GM19438 (cell line): Measurements from ENCODE around the gene BACH2.
"Not testable (repeated sequence)": the region's sequence is repeated elsewhere in the genome, so short reads cannot be mapped to it uniquely, and the experiment has no call there.

Experiments
- ATAC-seq: cut with Tn5 transposase; IDR thresholded peaks from one replicate; pipeline ENCODE4 v1.9.1; 2021; ENCODE audit warnings: low read depth; ENCODE audit not compliant: unreplicated experiment

Gene BACH2

GRCh38 chr6:89932245-89932802 lies 364.3 kb downstream of the BACH2 start:
- no peak for ATAC-seq

- no peak for ATAC-seq
Observed at GRCh38 chr6:89930789-89931188, 365.9 kb downstream of the BACH2 start.

GRCh38 chr6:89928604-89929003 lies 368.0 kb downstream of the BACH2 start:
- ATAC-seq, result no peak

GRCh38 chr6:89927791-89928550 lies 368.7 kb downstream of the BACH2 start:
- ATAC-seq, result no peak

GRCh38 chr6:89927264-89927663 lies 369.4 kb downstream of the BACH2 start:
- no peak for ATAC-seq

- ATAC-seq, result no peak
Observed at GRCh38 chr6:89925826-89926225, 370.8 kb downstream of the BACH2 start.

GRCh38 chr6:89924231-89924630 lies 372.4 kb downstream of the BACH2 start:
- no peak for ATAC-seq

GRCh38 chr6:89921691-89922090 lies 375.0 kb downstream of the BACH2 start:
- ATAC-seq, result no peak

GRCh38 chr6:89921197-89921596 lies 375.4 kb downstream of the BACH2 start:
- no peak for ATAC-seq

- ATAC-seq, result no peak
Observed at GRCh38 chr6:89917801-89918366, 378.8 kb downstream of the BACH2 start.

GRCh38 chr6:89917216-89917615 lies 379.4 kb downstream of the BACH2 start:
- no peak for ATAC-seq

- no peak for ATAC-seq
Observed at GRCh38 chr6:89916136-89916920, 380.3 kb downstream of the BACH2 start.

GRCh38 chr6:89910902-89911240 lies 385.8 kb downstream of the BACH2 start:
- ATAC-seq, result no peak

- not testable (repeated sequence) for ATAC-seq
Observed at GRCh38 chr6:89910001-89910901, 386.4 kb downstream of the BACH2 start.

- ATAC-seq, result no peak
Observed at GRCh38 chr6:89895276-89895874, 401.3 kb downstream of the BACH2 start.

GRCh38 chr6:89894169-89894568 lies 402.5 kb downstream of the BACH2 start, which contains the start of gene GJA10:
Gene GJA10, plus strand, starts transcription at chr6:89894469. Its CDS starts 0 bp downstream, at chr6:89894469.
- no peak for ATAC-seq

- ATAC-seq, result not testable (repeated sequence)
Observed at GRCh38 chr6:89892577-89892976, 404.1 kb downstream of the BACH2 start.

- ATAC-seq, result not testable (repeated sequence)
Observed at GRCh38 chr6:89890845-89891528, 405.7 kb downstream of the BACH2 start.

GRCh38 chr6:89888871-89889270 lies 407.8 kb downstream of the BACH2 start:
- ATAC-seq, result no peak
